Neural crest cell (in vitro differentiated cells): Measurements from ENCODE around the gene KCNH6. TPM values are rescaled to one million over a fixed set of nuclear protein-coding genes. Genes with fewer than 3 reads are reported as not detected.

ENCODE experiments used
- DNase-seq: peaks from one replicate; pipeline ENCODE4 v3.0.0; 2021; ENCODE audit warnings: low read depth, mixed read lengths, low spot score
- H3K27ac Mint-ChIP-seq: one replicate; pipeline ENCODE4 v1.8.0; 2021; ENCODE audit warnings: mild to moderate bottlenecking, mixed read lengths; ENCODE audit not compliant: unreplicated experiment
- H3K27me3 Mint-ChIP-seq: 2 replicates; pipeline ENCODE4 v1.8.0; 2021; ENCODE audit warnings: low read depth, mild to moderate bottlenecking, mixed read lengths
- H3K36me3 Mint-ChIP-seq: 2 replicates; pipeline ENCODE4 v1.8.0; 2021; ENCODE audit warnings: low read depth, mild to moderate bottlenecking, mixed read lengths
- H3K4me1 Mint-ChIP-seq: 2 replicates; pipeline ENCODE4 v1.8.0; 2021; ENCODE audit warnings: mixed read lengths
- H3K4me3 Mint-ChIP-seq: one replicate; pipeline ENCODE4 v1.8.0; 2021; ENCODE audit warnings: mild to moderate bottlenecking, mixed read lengths
- H3K9me3 Mint-ChIP-seq: 2 replicates; pipeline ENCODE4 v1.8.0; 2021; ENCODE audit warnings: mixed read lengths
- CTCF ChIP-seq: fragments of 200-600 bp; sonication (generic); conservative IDR thresholded peaks from 2 replicates; pipeline ENCODE4 v1.5.0; 2021; ENCODE audit warnings: antibody characterized with exemption, mild to moderate bottlenecking
- total RNA-seq: library from RNA; stranded (reverse); gene quantifications from 2 replicates; pipeline ENCODE4 v1.2.1, GENCODE V29; 2021

KCNH6 gene
- total RNA-seq, 1 donor from 2014 or later = 0.12 TPM

DNA sequence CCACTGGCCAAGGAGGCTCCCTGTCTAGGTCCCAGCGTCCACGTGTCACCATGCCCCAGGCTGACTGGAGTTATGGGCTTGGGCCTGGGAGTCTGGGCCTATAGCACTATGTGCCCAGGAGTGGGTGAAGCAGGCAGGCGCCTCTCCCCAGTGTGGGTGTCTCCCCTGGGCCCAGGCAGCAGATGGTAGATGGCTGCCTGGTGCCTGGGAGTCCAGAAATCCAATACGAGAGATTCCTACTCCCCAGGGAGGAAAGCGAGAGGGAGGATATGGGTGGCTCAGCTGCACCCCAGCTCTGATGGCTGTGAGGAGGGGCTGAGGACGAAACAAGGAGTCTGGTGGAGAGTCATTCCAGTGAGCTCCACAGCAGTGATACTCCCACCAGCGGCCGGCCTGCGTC is 5.0 kb downstream of the KCNH6 start:
- Mint-ChIP-seq H3K36me3 (no peaks in the 10 kb centered on the region), H3K4me1 (peaks cover 6% of the 10 kb centered on the region), H3K27me3 (peaks cover 46% of the 10 kb centered on the region), H3K9me3 (no peaks in the 10 kb centered on the region), H3K27ac (no peak overlapping the region), H3K4me3 (no peak overlapping the region)
- DNase-seq = no peak
- TF ChIP-seq CTCF = no peak

- no peaks in the 10 kb centered on the region for H3K9me3 Mint-ChIP-seq
- no peak overlapping the region for H3K27ac Mint-ChIP-seq
- H3K4me1 Mint-ChIP-seq = no peaks in the 10 kb centered on the region
- H3K36me3 Mint-ChIP-seq = no peaks in the 10 kb centered on the region
- H3K27me3 Mint-ChIP-seq = peaks cover 30% of the 10 kb centered on the region
- DNase-seq = no peak
- TF ChIP-seq CTCF = no peak
- no peak overlapping the region for H3K4me3 Mint-ChIP-seq
These were observed 6.8 kb downstream of the KCNH6 start for GRCh38 chr17:63529711-63530556.

- Mint-ChIP-seq H3K36me3 (no peaks in the 10 kb centered on the region), H3K27me3 (peaks cover 24% of the 10 kb centered on the region), H3K9me3 (no peaks in the 10 kb centered on the region), H3K4me1 (no peaks in the 10 kb centered on the region), H3K27ac (peak overlapping the region; percentile 75), H3K4me3 (no peak overlapping the region)
- no peak for TF ChIP-seq CTCF
- no peak for DNase-seq
These were observed 7.4 kb downstream of the KCNH6 start for GRCh38 chr17:63530557-63531021.

- H3K36me3 Mint-ChIP-seq = no peaks in the 10 kb centered on the region
- no peaks in the 10 kb centered on the region for H3K4me1 Mint-ChIP-seq
- no peak for DNase-seq
- H3K4me3 Mint-ChIP-seq = no peak overlapping the region
- no peak for TF ChIP-seq CTCF
- peaks cover 17% of the 10 kb centered on the region for H3K27me3 Mint-ChIP-seq
- H3K9me3 Mint-ChIP-seq = no peaks in the 10 kb centered on the region
- H3K27ac Mint-ChIP-seq = no peak overlapping the region
These were observed 8.1 kb downstream of the KCNH6 start for GRCh38 chr17:63531022-63531965.

GRCh38 chr17:63533433-63534077 is 10.4 kb downstream of the KCNH6 start:
- no peak overlapping the region for H3K4me3 Mint-ChIP-seq
- no peaks in the 10 kb centered on the region for H3K9me3 Mint-ChIP-seq
- H3K36me3 Mint-ChIP-seq = no peaks in the 10 kb centered on the region
- no peaks in the 10 kb centered on the region for H3K4me1 Mint-ChIP-seq
- no peak overlapping the region for H3K27ac Mint-ChIP-seq
- DNase-seq = no peak
- TF ChIP-seq CTCF = no peak
- peaks cover 2% of the 10 kb centered on the region for H3K27me3 Mint-ChIP-seq
